Hepatocyte (in vitro differentiated cells): ENCODE measurements around the gene FERMT3.

ENCODE experiments used
- EZH2 ChIP-seq: fragments of 200-600 bp; sonication (generic); IDR thresholded peaks from 2 replicates; pipeline ENCODE4 v1.6.1; 2016; ENCODE audit warnings: antibody characterized with exemption, mild to moderate bottlenecking, borderline replicate concordance
- EZH2phosphoT487 ChIP-seq: fragments of 200-600 bp; sonication (generic); IDR thresholded peaks from one replicate; pipeline ENCODE4 v1.6.1; 2018; ENCODE audit warnings: antibody characterized with exemption, mild to moderate bottlenecking, low read depth, moderate library complexity; ENCODE audit not compliant: unreplicated experiment, severe bottlenecking

GRCh38 chr11:64183890-64184289 lies 22.6 kb upstream of the FERMT3 start:
- TF ChIP-seq EZH2 (no peak), EZH2phosphoT487 (no peak)
